Measurements from ENCODE around the gene SLC6A7.

GRCh38 chr5:150176745-150177477 is 13.0 kb upstream of the SLC6A7 start:
- no peak for TF ChIP-seq EZH2 (IDR thresholded peaks at IDR 0.05; ENCODE audit: borderline replicate concordance, low read depth, low read length, poor library complexity, severe bottlenecking)
- TF ChIP-seq, protein P1, sequence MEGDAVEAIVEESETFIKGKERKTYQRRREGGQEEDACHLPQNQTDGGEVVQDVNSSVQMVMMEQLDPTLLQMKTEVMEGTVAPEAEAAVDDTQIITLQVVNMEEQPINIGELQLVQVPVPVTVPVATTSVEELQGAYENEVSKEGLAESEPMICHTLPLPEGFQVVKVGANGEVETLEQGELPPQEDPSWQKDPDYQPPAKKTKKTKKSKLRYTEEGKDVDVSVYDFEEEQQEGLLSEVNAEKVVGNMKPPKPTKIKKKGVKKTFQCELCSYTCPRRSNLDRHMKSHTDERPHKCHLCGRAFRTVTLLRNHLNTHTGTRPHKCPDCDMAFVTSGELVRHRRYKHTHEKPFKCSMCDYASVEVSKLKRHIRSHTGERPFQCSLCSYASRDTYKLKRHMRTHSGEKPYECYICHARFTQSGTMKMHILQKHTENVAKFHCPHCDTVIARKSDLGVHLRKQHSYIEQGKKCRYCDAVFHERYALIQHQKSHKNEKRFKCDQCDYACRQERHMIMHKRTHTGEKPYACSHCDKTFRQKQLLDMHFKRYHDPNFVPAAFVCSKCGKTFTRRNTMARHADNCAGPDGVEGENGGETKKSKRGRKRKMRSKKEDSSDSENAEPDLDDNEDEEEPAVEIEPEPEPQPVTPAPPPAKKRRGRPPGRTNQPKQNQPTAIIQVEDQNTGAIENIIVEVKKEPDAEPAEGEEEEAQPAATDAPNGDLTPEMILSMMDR (conservative IDR thresholded peaks at IDR 0.05; ENCODE audit: low read depth, low read length) = no peak
